IMR-90 (cell line): ENCODE results near the gene TLK2. TPM values are rescaled to one million over a fixed set of nuclear protein-coding genes. Genes with fewer than 3 reads are reported as not detected.

Source experiments
- ATAC-seq: fragments of 200-7000 bp; cut with Tn5 transposase; 2 replicates; pipeline ENCODE4 v1.9.1; 2020; ENCODE audit warnings: low read depth, mild to moderate bottlenecking, moderate library complexity
- BruUV-seq: library from RNA; stranded (reverse); fragments of 400-500 nt; replicated peaks from 2 replicates; lab custom pipeline; 2021; lab: Mats Ljungman, UMichigan
- CTCF ChIA-PET: fragments of 300-600 bp; formaldehyde crosslinking; extraction: SDS; loops from one replicate; lab custom pipeline; 2021; ENCODE audit warnings: antibody characterized with exemption; lab: Yijun Ruan, JAX
- POLR2A ChIA-PET: fragments of 300-600 bp; sonication (Branson Sonifier 250); formaldehyde crosslinking; loops from one replicate; lab custom pipeline; 2022; ENCODE audit warnings: antibody characterized with exemption; ENCODE audit not compliant: unreplicated experiment; lab: Charles Lee
- DNase-seq: peaks from one replicate; pipeline ENCODE4 v3.0.0; 2013
- H2AFZ ChIP-seq: replicated peaks from 2 replicates; pipeline ENCODE3; 2013; ENCODE audit warnings: low read length, mild to moderate bottlenecking; ENCODE audit not compliant: poor library complexity
- H2AK5ac ChIP-seq: 2 replicates; pipeline ENCODE4 v1.6.1; 2013; ENCODE audit warnings: low read depth, low read length, inconsistent platforms
- H2AK9ac ChIP-seq: replicated peaks from 2 replicates; pipeline ENCODE3; 2013; ENCODE audit warnings: mild to moderate bottlenecking, low read depth, low read length, moderate library complexity; ENCODE audit not compliant: poor library complexity
- H2BK120ac ChIP-seq: 2 replicates; pipeline ENCODE4 v1.6.1; 2013; ENCODE audit warnings: low read depth, low read length, inconsistent platforms
- H2BK15ac ChIP-seq: 3 replicates; pipeline ENCODE4 v1.6.1; 2013; ENCODE audit warnings: low read depth, low read length, inconsistent platforms
- H2BK20ac ChIP-seq: 2 replicates; pipeline ENCODE4 v1.6.1; 2013; ENCODE audit warnings: low read depth, mild to moderate bottlenecking, inconsistent platforms, low read length, moderate library complexity
- H2BK5ac ChIP-seq: 2 replicates; pipeline ENCODE4 v1.6.1; 2013; ENCODE audit warnings: mild to moderate bottlenecking, low read depth, low read length, inconsistent platforms; ENCODE audit not compliant: poor library complexity, severe bottlenecking
- H3K14ac ChIP-seq: replicated peaks from 2 replicates; pipeline ENCODE4 v1.6.1; 2013; ENCODE audit warnings: low read depth, low read length, inconsistent platforms
- H3K18ac ChIP-seq: 2 replicates; pipeline ENCODE4 v1.6.1; 2013; ENCODE audit warnings: low read depth, low read length, control low read depth
- H3K23ac ChIP-seq: 2 replicates; pipeline ENCODE4 v1.6.1; 2013; ENCODE audit warnings: low read depth, low read length, inconsistent platforms
- H3K27ac ChIP-seq: 2 replicates; pipeline ENCODE4 v1.5.1; 2013; ENCODE audit warnings: mild to moderate bottlenecking, control low read depth, low read length; ENCODE audit not compliant: insufficient read depth
- H3K27me3 ChIP-seq: 2 replicates; pipeline ENCODE4 v1.6.1; 2013; ENCODE audit warnings: low read length; ENCODE audit not compliant: control insufficient read depth, insufficient read depth
- H3K36me3 ChIP-seq: 2 replicates; pipeline ENCODE4 v1.6.1; 2013; ENCODE audit warnings: low read length, mixed read lengths; ENCODE audit not compliant: control insufficient read depth, insufficient read depth
- H3K4ac ChIP-seq: 2 replicates; pipeline ENCODE4 v1.6.1; 2013; ENCODE audit warnings: low read depth, low read length, inconsistent platforms
- H3K4me1 ChIP-seq: 2 replicates; pipeline ENCODE4 v1.6.1; 2013; ENCODE audit warnings: low read length, mixed read lengths; ENCODE audit not compliant: control insufficient read depth, insufficient read depth
- H3K4me2 ChIP-seq: 2 replicates; pipeline ENCODE4 v1.6.1; 2013; ENCODE audit warnings: low read depth, mild to moderate bottlenecking, control low read depth, low read length, moderate library complexity
- H3K4me3 ChIP-seq: 2 replicates; pipeline ENCODE4 v1.5.1; 2013; ENCODE audit warnings: low read depth, mild to moderate bottlenecking, control low read depth, low read length, moderate library complexity; ENCODE audit not compliant: insufficient read depth
- H3K56ac ChIP-seq: 2 replicates; pipeline ENCODE4 v1.6.1; 2013; ENCODE audit warnings: low read length, inconsistent platforms; ENCODE audit not compliant: insufficient read depth; ENCODE audit errors: extremely low read depth
- H3K79me1 ChIP-seq, 2 experiments: 2 replicates each; pipeline ENCODE4 v1.6.1; 2013; ENCODE audit warnings: low read length in 2 of 2, inconsistent platforms in 1 of 2, low read depth in 1 of 2
- H3K9ac ChIP-seq: 2 replicates; pipeline ENCODE4 v1.6.1; 2013; ENCODE audit warnings: low read depth, low read length, control low read depth
- H3K9me1 ChIP-seq: 2 replicates; pipeline ENCODE4 v1.6.1; 2013; ENCODE audit warnings: low read length, inconsistent platforms; ENCODE audit not compliant: insufficient read depth
- H3K9me3 ChIP-seq: 2 replicates; pipeline ENCODE4 v1.6.1; 2013; ENCODE audit warnings: low read length; ENCODE audit not compliant: control insufficient read depth, insufficient read depth
- H4K20me1 ChIP-seq: 2 replicates; pipeline ENCODE4 v1.6.1; 2013; ENCODE audit warnings: low read length, inconsistent platforms; ENCODE audit not compliant: insufficient read depth
- H4K5ac ChIP-seq: 2 replicates; pipeline ENCODE4 v1.6.1; 2013; ENCODE audit warnings: mild to moderate bottlenecking, low read depth, low read length, control low read depth
- H4K8ac ChIP-seq, 2 experiments: 2 replicates each; pipeline ENCODE4 v1.6.1; 2013; ENCODE audit warnings: low read depth in 2 of 2, low read length in 2 of 2, control low read depth in 1 of 2, inconsistent platforms in 1 of 2
- H4K91ac ChIP-seq: 2 replicates; pipeline ENCODE4 v1.6.1; 2013; ENCODE audit warnings: low read depth, low read length, inconsistent platforms; ENCODE audit not compliant: insufficient read depth
- FOS ChIP-seq: fragments of 150-350 bp; IDR thresholded peaks from 2 replicates; pipeline ENCODE4 v1.6.1; 2016; ENCODE audit warnings: low read depth, low read length
- MAZ ChIP-seq: IDR thresholded peaks from 2 replicates; pipeline ENCODE4 v1.6.1; 2012; ENCODE audit warnings: low read depth, mild to moderate bottlenecking, low read length, improper control_type of control experiment, moderate library complexity, borderline replicate concordance
- NFE2L2 ChIP-seq: fragments of 150-350 bp; IDR thresholded peaks from 2 replicates; pipeline ENCODE4 v1.6.1; 2016; ENCODE audit warnings: low read depth, mild to moderate bottlenecking, low read length
- USF2 ChIP-seq: fragments of 150-350 bp; IDR thresholded peaks from 2 replicates; pipeline ENCODE4 v1.6.1; 2017; ENCODE audit warnings: mild to moderate bottlenecking, antibody characterized with exemption, low read length, low read depth
- WGBS, 2 experiments: methylation state at CpG; one replicate each; pipeline versions ENCODE4 v1.1.5 to v1.1.7; 2013; ENCODE audit warnings: missing lambda C conversion rate in 2 of 2; ENCODE audit not compliant: insufficient read length in 1 of 2; ENCODE audit errors: extremely low coverage in 2 of 2; 5-methylcytosine and 5-hydroxymethylcytosine counted together
- dilution Hi-C: fragments of 300-500 bp; cut with HindIII; formaldehyde crosslinking; loops from one replicate; pipeline ENCODE4 v1.14.3; 2018; ENCODE audit warnings: low sequenced_read_pairs; ENCODE audit not compliant: unreplicated experiment
- in situ Hi-C: fragments of 300-500 bp; cut with MboI; formaldehyde crosslinking; loops from 3 replicates; pipeline ENCODE4 v1.14.3; 2019; ENCODE audit warnings: low sequenced_read_pairs, inconsistent platforms, mixed read lengths
- intact Hi-C: fragments of 100-400 bp; cut with micrococcal nuclease; formaldehyde crosslinking; loops from 2 replicates; pipeline ENCODE4 v1.10.0; 2022
- polyA plus RNA-seq, 3 experiments: library from polyadenylated mRNA; depleted of rRNA; stranded (reverse); fragments of >200 nt; gene quantifications; 2 replicates each; pipeline ENCODE4 v1.2.3, GENCODE V29; 2012; ENCODE audit warnings: low replicate concordance in 1 of 3
- total RNA-seq: library from RNA; depleted of rRNA; stranded (reverse); fragments of >200 nt; gene quantifications from 2 replicates; pipeline ENCODE4 v1.2.3, GENCODE V29; 2012

The TLK2 gene
- total and polyA plus RNA-seq, 2 of the 4 experiments (the other 2 are of a cell fraction): 35.7 to 39.4 TPM

GRCh38 chr17:62611292-62611691 is 132.7 kb downstream of the TLK2 start:
- dilution Hi-C loops: no loop called here

More at GRCh38 chr17:62611292-62611691, 132.7 kb downstream of the TLK2 start:
- H2BK5ac ChIP-seq: no peak overlapping the region
- TF ChIP-seq USF2: no peak
- no peak for TF ChIP-seq MAZ
- no peak for TF ChIP-seq NFE2L2
- no peak for TF ChIP-seq FOS
- peaks cover 41% of the 10 kb centered on the region for H3K36me3 ChIP-seq
- H4K91ac ChIP-seq: no peak overlapping the region
- intact Hi-C loops (loop anchor here (5.0 kb wide), 1 partner anchor 39 kb away; no protein-coding TSS in a partner anchor), in situ Hi-C loops (no loop called here)
- no peak overlapping the region for H4K5ac ChIP-seq
- no CpG with 5 or more reads among the region's 5 CpGs for WGBS, 2 experiments
- no TSS peak for BruUV-seq
- no peak overlapping the region for H3K18ac ChIP-seq
- no peak overlapping the region for H2AK5ac ChIP-seq
- H2AFZ ChIP-seq: no peak overlapping the region
- ChIA-PET POLR2A (interaction anchor here (0.7 kb wide), 1 partner anchor 8 kb away, joined by 3 read pairs; no protein-coding TSS in a partner anchor), CTCF (no interaction called here)
- no peak overlapping the region for H3K14ac ChIP-seq
- H3K23ac ChIP-seq: no peak overlapping the region
- peaks cover 21 to 37% of the 10 kb centered on the region in 2 experiments for H3K79me1 ChIP-seq
- DNase-seq (no peak), ATAC-seq (no peak)
- no peak overlapping the region for H3K56ac ChIP-seq
- H3K9me1 ChIP-seq: peaks cover 12% of the 10 kb centered on the region
- H3K4me3 ChIP-seq: no peak overlapping the region
- no peak overlapping the region for H2BK20ac ChIP-seq
- H3K4ac ChIP-seq: no peak overlapping the region
- no peak overlapping the region for H3K27ac ChIP-seq
- no peaks in the 10 kb centered on the region for H3K9me3 ChIP-seq
- H3K9ac ChIP-seq: no peak overlapping the region
- H4K20me1 ChIP-seq: no peaks in the 10 kb centered on the region; the same call in 1 of the 2 replicates
- H2BK120ac ChIP-seq: no peak overlapping the region
- no peaks in the 10 kb centered on the region; the same call in 1 of the 2 replicates for H3K4me1 ChIP-seq
- no peak overlapping the region for H4K8ac ChIP-seq
- H3K4me2 ChIP-seq: no peak overlapping the region
- H3K27me3 ChIP-seq: no peaks in the 10 kb centered on the region
- no peak overlapping the region for H2BK15ac ChIP-seq
- H2AK9ac ChIP-seq: no peak overlapping the region
